ENCODE results near the gene PRR29.

Gene PRR29

DNA sequence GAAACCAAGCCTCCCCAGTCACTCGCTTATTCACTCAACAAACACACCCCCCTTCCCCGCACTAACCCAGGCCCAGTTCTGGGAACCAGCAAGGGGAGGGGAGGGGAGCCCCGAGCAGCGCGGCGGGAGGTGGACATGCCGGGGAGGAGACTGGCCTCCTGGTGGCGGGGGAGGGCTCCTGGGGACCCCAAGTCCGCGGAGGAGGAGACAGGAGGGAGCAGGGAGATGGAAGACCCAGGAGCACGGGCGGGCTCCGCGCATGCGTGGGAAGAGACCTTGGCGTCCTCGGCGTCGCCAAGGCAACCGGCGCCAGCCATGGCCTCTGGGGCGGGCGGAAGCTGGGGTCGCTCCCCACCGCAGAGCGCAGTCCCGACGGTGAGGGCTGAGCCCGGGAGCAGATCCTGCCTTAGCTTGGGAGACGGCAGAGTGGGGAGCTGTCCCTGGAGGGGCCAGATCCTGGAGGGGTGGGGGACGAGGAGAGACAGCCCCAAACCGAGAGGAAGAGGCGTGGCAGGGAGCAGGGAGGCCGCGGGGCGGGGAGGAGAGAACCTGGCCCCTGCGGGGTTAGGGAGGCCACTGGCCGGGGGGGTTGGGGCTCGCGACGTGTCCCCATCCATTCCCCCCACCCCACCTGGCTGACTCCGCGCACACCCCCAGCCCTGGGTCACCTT lies at the start of gene PRR29:
TSS of gene PRR29 (plus strand) at position 302 of the 671 bp plus-strand sequence. CDS start at position 316, 14 bp downstream.
- DNase-seq (ENCODE audit: low read depth, low spot score): no peak

GRCh38 chr17:63948521-63948920 lies 49.6 kb upstream of the PRR29 start:
- DNase-seq (ENCODE audit: low read depth, low spot score): no peak

DNA sequence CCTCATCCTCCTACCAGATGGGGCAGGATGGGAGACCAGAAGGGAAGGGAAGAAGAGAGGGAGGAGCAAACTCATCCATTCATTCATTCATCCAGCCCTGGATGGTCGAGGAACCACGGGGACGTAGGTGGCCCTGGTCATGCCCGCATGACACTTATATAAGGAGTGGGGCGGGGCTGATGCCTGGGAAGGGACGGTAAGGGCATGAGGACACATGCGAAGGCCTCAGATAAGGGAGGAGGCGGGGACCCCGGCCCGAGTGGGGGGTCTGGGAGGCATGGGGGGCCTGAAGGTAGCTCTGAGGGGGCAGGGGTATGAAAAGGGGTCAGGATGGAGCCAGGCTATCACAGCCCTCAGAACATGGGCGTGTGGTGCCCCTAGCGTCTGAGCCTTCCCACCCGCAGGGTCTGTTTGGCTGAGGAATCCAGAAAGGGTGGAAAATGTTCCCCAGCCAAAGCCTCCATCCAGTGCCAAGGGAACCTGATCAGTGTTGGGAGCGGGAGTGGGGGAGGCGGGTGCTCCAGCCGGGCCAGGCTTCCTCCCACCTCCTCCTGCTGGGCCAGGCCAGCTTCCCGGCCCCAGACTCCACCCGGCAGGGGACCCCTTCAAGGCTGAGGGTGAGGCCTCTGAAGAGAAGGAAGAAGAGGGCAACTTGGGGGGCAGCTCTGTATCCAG lies 48.4 kb upstream of the PRR29 start:
- DNase-seq (ENCODE audit: low read depth, low spot score): no peak

DNA sequence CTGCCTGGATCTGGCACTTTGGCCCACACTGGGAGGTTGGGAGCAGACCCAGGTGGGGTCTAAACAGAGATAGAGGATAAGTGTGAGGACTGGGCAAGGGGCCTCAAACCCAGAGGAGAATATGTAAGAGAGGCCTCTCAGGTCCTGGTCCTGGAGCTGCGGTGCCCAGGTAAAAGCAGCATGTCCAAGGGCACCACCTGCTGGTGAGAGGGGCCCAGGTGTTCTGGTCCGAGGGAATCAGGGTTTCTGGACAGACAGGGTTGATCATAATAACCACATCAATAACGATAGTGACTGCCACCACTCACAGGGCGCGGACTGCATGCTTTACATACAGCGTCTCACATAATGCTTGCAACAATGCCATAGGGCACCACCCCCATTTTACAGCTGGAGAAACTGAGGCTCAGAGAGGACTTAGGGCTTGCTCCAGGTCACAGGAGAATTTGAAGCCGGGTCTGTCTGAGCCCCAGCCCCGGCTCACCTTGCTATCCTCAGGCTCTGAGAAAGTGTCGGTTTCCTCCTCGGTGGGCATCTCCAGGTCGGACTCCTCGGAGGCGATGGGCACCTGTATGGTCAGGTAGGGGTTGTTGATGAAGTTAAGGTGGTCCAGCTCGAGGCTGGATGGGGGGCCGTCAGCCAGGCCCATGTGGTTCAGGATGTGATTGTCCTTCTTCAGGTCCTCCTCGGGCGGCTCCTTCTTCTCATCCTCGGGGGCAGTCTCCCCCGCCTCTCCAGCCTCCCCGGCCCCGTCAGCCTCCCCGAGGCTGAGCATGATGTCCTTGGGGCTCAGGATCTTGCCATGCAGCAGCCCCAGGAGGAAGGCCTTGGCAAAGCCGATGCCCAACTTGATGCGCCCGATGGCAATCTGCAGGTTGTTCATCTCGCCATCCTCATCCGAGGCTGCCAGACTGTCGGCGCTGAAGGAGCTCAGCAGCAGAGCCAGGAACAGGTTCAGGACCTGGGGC lies 46.9 kb upstream of the PRR29 start:
- no peak for DNase-seq (ENCODE audit: low read depth, low spot score)

- DNase-seq (ENCODE audit: low read depth, low spot score): no peak
Measured at GRCh38 chr17:63954402-63955063, 43.6 kb upstream of the PRR29 start.

DNA sequence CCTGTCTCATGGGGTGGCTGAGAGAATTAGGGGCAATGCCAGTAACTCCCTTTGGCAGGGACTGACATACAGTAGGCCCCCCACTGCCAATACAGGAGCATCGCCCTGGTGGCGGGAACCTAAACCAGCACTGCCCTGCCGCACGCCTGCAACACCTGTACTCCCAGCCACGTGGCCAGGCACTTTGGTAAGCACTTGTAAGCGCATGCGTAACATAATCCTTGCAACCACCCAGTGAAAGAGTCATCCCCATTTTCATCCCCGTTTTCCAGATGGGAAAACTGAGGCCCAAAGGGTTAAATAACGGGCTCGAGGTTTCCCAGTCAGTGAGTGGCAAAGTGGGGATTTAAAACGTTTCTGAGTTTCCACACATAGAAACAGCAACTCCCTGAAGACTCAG lies 42.9 kb upstream of the PRR29 start:
- no peak for DNase-seq (ENCODE audit: low read depth, low spot score)

GRCh38 chr17:63955791-63956190 lies 42.4 kb upstream of the PRR29 start:
- DNase-seq (ENCODE audit: low read depth, low spot score): no peak

DNA sequence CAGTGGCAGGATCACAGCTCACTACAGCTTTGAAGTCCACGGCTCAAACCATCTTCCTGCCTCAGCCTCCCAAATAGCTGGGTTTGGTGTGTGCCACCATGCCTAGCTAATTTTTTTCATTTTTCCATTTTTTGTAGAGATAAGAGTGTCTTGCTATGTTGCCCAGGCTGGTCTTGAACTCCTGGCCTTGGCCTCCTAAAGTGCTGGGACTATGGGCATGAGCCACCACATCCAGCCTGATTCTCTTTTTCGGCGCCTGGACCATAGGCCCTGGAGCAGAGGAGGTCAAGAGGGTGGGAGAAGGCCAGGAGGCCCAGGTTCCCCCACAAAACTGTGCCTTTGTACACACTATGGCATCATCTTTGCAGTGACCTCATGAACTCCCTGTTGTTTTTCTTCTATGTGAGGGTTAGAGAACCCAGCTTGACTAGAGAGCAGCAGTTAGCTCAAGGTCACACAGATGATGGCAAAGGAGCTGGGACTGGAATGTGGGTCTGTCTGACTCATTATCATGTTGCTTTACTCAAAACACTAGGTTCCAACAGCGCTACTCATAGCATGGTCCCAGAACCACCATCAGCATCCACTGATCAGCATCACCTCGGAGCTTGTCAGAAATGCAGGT lies 41.7 kb upstream of the PRR29 start:
- no peak for DNase-seq (ENCODE audit: low read depth, low spot score)

DNA sequence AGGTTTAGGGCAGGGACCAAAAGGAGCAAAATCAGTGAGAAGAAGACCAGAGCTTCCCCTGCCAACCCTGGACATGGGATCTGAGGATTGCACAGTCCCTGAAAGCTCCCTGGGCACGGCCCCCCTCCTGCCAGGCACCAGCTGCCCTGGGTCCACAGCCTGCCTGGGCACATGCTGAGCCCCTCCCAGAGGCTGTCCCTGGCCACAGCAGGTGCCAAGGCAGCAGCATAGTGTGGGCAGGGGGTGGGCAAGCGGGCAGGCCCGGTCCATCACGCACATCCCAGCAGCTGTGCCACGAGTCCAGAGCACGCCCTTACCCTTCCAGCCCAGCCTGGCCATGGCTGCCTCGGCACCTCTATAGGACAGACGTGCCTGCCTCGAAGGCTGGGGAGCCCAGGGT lies 38.1 kb upstream of the PRR29 start:
- no peak for DNase-seq (ENCODE audit: low read depth, low spot score)

DNA sequence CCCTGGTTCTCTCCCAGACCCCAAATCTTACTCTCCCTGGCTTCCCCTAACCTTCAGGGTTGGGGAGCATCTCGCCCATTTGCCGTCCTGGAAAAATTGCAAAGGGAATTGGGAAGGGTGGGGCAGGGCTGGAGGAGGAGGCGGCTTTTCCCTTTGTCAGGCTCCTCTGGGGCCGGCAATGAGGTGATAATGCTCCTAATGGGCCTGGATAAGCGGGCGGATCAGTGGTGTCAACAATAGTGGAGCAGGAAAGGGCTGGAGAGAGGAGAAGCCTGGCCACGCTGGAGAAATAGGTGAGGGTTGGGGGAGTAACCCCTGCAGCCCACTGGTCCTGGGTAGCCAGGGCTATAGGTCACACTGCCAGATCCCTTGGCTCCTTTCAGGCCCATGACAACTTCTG lies 37.7 kb upstream of the PRR29 start:
- DNase-seq (ENCODE audit: low read depth, low spot score): no peak

- no peak for DNase-seq (ENCODE audit: low read depth, low spot score)
Measured at GRCh38 chr17:63961355-63962212, 36.6 kb upstream of the PRR29 start.

DNA sequence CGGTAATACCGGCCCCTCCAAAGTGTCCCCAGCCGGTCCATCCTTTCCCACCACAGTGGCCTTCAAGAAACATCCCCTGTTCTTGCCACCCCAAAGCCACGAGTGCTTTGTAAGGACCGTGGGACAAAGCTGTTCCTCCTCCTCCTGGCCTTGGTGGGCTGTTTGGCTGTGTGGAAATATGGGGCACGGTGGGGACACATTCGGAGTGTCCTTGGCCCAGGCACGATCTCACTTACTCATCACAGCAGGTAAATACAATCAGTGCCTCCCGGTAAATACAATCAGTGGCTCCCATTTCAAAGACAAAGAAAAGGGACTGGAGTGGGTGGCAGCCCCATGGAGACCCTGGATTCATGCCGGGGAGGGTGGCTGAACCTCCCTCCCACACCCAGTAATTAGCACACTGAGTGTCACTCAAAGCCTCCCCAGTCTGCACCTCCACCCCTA lies 35.8 kb upstream of the PRR29 start:
- no peak for DNase-seq (ENCODE audit: low read depth, low spot score)

GRCh38 chr17:63963123-63963522 lies 35.0 kb upstream of the PRR29 start:
- no peak for DNase-seq (ENCODE audit: low read depth, low spot score)

DNA sequence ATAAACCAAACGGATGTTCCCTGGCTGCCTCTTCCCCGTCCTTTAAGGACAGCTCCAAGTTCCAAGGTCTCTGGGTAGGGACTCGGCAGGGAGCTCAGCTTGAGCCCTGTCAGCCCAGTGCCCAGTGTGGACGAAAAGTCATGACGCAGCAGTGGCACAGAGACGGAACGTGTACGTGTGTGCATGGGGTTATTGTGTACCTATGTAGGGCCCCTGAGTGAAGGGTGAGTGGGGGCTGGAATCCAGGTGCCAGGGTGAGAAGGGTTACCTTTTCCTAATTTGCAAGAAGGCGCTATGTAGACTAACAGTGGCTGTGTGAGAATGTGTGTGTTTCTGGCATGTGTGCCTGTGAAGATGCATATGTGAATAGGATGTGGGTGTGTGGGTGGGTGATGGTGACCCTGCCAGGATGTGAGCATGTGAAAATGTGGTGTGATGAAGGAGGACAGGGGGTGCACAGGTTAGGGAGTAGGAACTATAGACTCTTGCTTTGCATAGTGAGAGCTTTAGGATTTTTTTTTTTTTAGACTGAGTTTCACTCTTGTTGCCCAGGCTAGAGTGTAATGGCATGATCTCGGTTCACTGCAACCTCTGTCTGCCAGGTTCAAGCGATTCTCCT lies 31.4 kb upstream of the PRR29 start:
- DNase-seq (ENCODE audit: low read depth, low spot score): no peak

DNA sequence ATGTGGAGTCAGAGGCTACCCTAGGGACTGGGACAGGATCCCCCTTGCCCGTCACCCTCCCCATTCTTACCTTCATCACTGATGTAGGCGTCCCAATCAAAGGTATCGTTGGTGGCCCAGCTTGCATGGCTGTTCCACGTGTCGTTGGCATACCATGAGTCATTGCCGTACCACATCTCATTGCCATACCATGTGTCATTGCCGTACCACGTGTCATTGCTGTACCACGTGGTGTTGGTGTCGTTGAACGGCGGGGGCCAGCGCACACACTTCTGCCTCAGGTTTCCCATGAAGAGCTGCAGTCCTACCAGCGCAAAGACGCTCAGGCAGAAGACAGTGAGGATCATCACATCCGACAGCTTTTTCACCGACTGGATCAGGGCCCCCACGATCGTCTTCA lies 30.2 kb upstream of the PRR29 start:
- no peak for DNase-seq (ENCODE audit: low read depth, low spot score)

- no peak for DNase-seq (ENCODE audit: low read depth, low spot score)
Measured at GRCh38 chr17:63969278-63969677, 28.9 kb upstream of the PRR29 start.

GRCh38 chr17:63972796-63973195 lies 25.4 kb upstream of the PRR29 start, which contains the start of gene SCN4A:
Gene SCN4A, minus strand, starts transcription at chr17:63972918. Its CDS starts 77 bp downstream, at chr17:63972841.
- no peak for DNase-seq (ENCODE audit: low read depth, low spot score)

GRCh38 chr17:63973247-63973646 lies 24.9 kb upstream of the PRR29 start:
- no peak for DNase-seq (ENCODE audit: low read depth, low spot score)

GRCh38 chr17:63973930-63974593 lies 24.1 kb upstream of the PRR29 start:
- DNase-seq (ENCODE audit: low read depth, low spot score): no peak

Measured in brain pericyte (primary cell).